ENCODE results near the gene TMEM82. TPM values are rescaled to one million over a fixed set of nuclear protein-coding genes. Genes with fewer than 3 reads are reported as not detected.

The TMEM82 gene
- total RNA-seq, 1 donor from 2014 or later: 1.1 TPM

DNA sequence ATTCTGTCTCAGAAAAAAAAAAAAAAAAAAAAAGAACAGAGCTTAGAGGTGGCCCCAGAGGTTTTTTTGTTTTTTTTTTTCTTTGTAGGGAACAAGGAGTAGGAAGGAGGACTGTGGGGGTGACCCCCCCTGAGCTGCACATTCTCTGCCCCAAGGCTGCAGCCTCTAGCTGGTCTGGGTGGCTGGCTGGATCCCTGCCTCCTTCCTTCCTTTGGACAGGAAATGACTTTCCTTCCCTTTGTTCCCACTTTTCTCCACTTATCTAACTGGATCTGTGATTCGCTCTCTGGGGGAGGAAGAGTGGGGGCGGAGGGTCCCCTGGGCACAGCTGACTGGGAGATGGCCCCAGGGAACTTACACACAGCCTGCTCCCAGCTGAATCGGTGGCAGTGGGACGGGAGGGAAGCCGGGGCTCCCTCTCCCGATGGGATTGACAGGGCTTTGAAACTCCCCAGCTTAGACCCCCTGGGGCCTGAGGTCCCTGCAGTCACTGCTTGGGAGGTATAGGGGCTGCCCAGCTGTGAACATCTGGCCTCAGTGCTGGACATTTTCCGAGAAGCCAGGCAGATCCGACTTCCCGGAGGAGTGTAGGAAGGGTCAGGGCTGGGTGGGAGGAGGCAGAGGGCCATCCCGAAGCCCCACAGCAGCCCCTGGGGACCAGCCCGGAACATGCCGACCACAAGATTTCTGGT is 18.4 kb downstream of the TMEM82 start:
- no peak for DNase-seq (ENCODE audit: extremely low spot score, unreplicated experiment)
- peaks cover 37% of the 10 kb centered on the region for H3K4me1 Mint-ChIP-seq (ENCODE audit: unreplicated experiment)
- no peaks in the 10 kb centered on the region for H3K27me3 Mint-ChIP-seq
- TF ChIP-seq, protein P1, sequence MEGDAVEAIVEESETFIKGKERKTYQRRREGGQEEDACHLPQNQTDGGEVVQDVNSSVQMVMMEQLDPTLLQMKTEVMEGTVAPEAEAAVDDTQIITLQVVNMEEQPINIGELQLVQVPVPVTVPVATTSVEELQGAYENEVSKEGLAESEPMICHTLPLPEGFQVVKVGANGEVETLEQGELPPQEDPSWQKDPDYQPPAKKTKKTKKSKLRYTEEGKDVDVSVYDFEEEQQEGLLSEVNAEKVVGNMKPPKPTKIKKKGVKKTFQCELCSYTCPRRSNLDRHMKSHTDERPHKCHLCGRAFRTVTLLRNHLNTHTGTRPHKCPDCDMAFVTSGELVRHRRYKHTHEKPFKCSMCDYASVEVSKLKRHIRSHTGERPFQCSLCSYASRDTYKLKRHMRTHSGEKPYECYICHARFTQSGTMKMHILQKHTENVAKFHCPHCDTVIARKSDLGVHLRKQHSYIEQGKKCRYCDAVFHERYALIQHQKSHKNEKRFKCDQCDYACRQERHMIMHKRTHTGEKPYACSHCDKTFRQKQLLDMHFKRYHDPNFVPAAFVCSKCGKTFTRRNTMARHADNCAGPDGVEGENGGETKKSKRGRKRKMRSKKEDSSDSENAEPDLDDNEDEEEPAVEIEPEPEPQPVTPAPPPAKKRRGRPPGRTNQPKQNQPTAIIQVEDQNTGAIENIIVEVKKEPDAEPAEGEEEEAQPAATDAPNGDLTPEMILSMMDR (conservative IDR thresholded peaks at IDR 0.05): no peak
- H3K4me3 Mint-ChIP-seq: peak overlapping the region; percentile 90
- peaks cover 16% of the 10 kb centered on the region for H3K36me3 Mint-ChIP-seq
- H3K27ac Mint-ChIP-seq: peak overlapping the region; percentile 95
- H3K9me3 Mint-ChIP-seq: no peaks in the 10 kb centered on the region

DNA sequence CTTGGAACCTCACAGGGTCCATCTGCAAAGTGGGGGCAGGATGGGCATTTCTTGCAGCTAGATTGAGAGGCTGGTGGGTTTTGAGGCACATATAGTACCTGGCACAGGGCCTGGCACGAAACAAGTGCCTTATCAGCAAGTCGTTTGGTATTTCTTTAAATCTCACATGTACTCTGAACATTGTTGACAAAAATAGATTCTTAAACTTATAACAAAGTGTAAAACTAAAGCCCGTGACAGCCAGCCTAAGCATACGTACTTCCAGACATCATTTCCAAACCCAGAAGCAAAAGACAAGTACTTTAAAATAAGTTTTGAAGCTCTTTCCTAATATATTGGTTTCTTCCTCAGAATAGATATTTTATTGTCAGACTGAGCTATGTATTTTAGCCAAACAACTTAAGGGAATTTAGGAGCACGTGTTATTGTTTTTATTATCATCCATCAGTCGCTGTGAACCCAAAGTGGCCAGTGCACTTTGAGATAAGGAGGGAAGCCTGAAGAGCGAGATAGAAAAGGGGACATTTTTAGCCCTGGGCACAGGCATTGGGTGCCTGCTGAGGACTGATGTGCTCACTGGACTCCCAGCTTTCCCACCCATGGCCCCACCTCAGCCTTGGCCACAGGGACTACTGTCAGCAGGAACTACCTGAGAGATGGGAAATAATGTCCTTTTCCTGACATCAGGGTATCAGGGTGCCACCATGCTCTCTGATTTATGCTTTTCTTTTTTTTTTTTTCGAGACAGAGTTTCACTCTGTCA is 19.2 kb downstream of the TMEM82 start:
- DNase-seq (ENCODE audit: extremely low spot score, unreplicated experiment): no peak
- Mint-ChIP-seq H3K27ac (peak overlapping the region; percentile 95), H3K36me3 (peaks cover 16% of the 10 kb centered on the region), H3K27me3 (no peaks in the 10 kb centered on the region), H3K9me3 (no peaks in the 10 kb centered on the region), H3K4me3 (peak overlapping the region; percentile 90), H3K4me1 (ENCODE audit: unreplicated experiment) (peaks cover 32% of the 10 kb centered on the region)
- TF ChIP-seq, protein P1 (conservative IDR thresholded peaks at IDR 0.05): no peak

DNA sequence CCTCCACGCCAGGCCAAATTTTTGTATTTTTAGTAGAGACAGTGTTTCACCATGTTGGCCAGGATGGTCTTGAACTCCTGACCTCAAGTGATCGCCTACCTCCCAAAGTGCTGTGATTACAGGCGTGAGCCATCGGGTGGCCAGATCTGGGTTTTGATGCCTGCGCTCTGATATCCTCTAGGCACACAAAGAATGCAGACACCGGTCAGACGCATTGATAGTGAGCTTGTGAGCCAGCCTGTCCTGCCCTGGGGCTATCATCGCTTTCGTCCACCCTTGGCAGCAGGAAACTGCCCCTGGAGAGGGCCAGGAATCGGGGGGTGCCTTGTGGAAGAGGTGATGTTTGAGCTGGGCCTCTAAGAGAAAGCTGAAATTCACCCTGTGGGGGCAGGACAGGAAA is 20.2 kb downstream of the TMEM82 start:
- H3K4me1 Mint-ChIP-seq (ENCODE audit: unreplicated experiment): peaks cover 28% of the 10 kb centered on the region
- no peaks in the 10 kb centered on the region for H3K9me3 Mint-ChIP-seq
- TF ChIP-seq, protein P1 (conservative IDR thresholded peaks at IDR 0.05): peak; percentile 25
- H3K36me3 Mint-ChIP-seq: peaks cover 16% of the 10 kb centered on the region
- H3K27ac Mint-ChIP-seq: no peak overlapping the region
- no peak for DNase-seq (ENCODE audit: extremely low spot score, unreplicated experiment)
- H3K4me3 Mint-ChIP-seq: peak overlapping the region; percentile 1
- no peaks in the 10 kb centered on the region for H3K27me3 Mint-ChIP-seq

DNA sequence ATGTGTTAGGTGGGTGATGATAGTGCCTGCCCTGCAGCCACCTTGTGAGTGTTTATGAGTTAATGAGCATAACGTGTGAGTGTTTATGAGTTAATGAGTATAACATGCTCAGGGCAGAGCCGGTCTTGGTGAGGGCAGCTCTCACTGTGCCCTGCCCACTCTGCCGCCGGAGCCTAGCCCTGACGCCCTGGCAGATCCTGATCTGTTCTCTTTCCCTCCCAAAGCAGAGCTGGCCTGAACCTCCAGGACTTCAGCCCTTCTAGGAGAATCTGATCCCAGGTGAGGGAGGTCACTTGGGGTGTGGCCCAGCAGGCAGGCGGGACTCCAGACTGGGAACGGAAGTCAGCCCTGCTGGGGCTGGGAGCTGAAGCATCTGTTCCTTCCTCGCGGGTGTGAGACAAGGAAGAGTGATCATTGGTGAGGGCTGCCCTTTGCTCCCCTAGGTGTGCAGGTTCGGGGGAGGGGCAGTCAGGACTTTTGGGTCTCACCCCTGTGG is 22.0 kb downstream of the TMEM82 start:
- peaks cover 20% of the 10 kb centered on the region for H3K36me3 Mint-ChIP-seq
- peaks cover 28% of the 10 kb centered on the region for H3K4me1 Mint-ChIP-seq (ENCODE audit: unreplicated experiment)
- peak overlapping the region; percentile 83 for H3K27ac Mint-ChIP-seq
- no peaks in the 10 kb centered on the region for H3K9me3 Mint-ChIP-seq
- H3K27me3 Mint-ChIP-seq: no peaks in the 10 kb centered on the region
- no peak for DNase-seq (ENCODE audit: extremely low spot score, unreplicated experiment)
- H3K4me3 Mint-ChIP-seq: peak overlapping the region; percentile 19
- TF ChIP-seq, protein P1 (conservative IDR thresholded peaks at IDR 0.05): no peak

DNA sequence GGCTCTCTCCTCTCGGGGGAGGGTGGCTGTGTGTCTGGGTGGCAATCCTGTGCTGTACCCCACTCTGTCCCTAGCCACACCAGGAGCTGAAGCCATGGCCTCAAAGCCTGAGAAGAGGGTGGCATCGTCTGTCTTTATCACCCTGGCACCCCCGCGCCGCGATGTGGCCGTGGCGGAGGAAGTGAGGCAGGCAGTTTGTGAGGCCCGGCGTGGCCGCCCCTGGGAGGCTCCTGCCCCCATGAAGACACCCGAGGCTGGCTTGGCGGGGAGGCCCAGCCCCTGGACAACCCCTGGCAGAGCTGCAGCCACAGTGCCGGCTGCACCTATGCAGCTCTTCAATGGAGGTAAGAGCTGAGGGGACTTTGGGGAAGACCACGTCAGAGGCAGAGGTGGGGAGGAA is 22.6 kb downstream of the TMEM82 start:
- TF ChIP-seq, protein P1 (conservative IDR thresholded peaks at IDR 0.05): no peak
- Mint-ChIP-seq H3K4me1 (ENCODE audit: unreplicated experiment) (peaks cover 28% of the 10 kb centered on the region), H3K36me3 (peaks cover 20% of the 10 kb centered on the region), H3K27ac (peak overlapping the region; percentile 83), H3K9me3 (no peaks in the 10 kb centered on the region), H3K27me3 (no peaks in the 10 kb centered on the region), H3K4me3 (no peak overlapping the region)
- no peak for DNase-seq (ENCODE audit: extremely low spot score, unreplicated experiment)
